Activated B cell treated with CpG ODN at 0.5 μM for 24 hours (primary cell): ENCODE measurements around the gene NEK3. TPM values are rescaled to one million over a fixed set of nuclear protein-coding genes. Genes with fewer than 3 reads are reported as not detected.
"Not testable (repeated sequence)": the region's sequence is repeated elsewhere in the genome, so short reads cannot be mapped to it uniquely, and the experiment has no call there.

Experiments
- ATAC-seq: fragments of 200-7000 bp; cut with Tn5 transposase; one replicate; pipeline ENCODE4 v1.10.0; 2021; ENCODE audit warnings: low read depth, mild to moderate bottlenecking, moderate library complexity
- CTCF ChIA-PET: fragments of 350-600 bp; sonication (Branson Sonifier 250); formaldehyde crosslinking; loops from one replicate; lab custom pipeline; 2021; ENCODE audit warnings: antibody characterized with exemption; lab: Charles Lee
- POLR2A ChIA-PET: fragments of 350-600 bp; sonication (Branson Sonifier 250); formaldehyde crosslinking; loops from one replicate; lab custom pipeline; 2021; ENCODE audit warnings: antibody characterized with exemption; lab: Charles Lee
- DNase-seq: peaks from one replicate; pipeline ENCODE4 v3.0.0; 2022
- H3K27ac Mint-ChIP-seq: one replicate; pipeline ENCODE4 v1.8.0; 2020; ENCODE audit warnings: mixed read lengths
- H3K27me3 Mint-ChIP-seq: one replicate; pipeline ENCODE4 v1.8.0; 2021; ENCODE audit warnings: mixed read lengths
- H3K36me3 Mint-ChIP-seq: one replicate; pipeline ENCODE4 v1.8.0; 2021; ENCODE audit warnings: low read depth, mixed read lengths
- H3K4me1 Mint-ChIP-seq: one replicate; pipeline ENCODE4 v1.8.0; 2021; ENCODE audit warnings: mixed read lengths
- H3K4me3 Mint-ChIP-seq: one replicate; pipeline ENCODE4 v1.8.0; 2020; ENCODE audit warnings: mild to moderate bottlenecking, mixed read lengths
- H3K9me3 Mint-ChIP-seq: one replicate; pipeline ENCODE4 v1.8.0; 2020; ENCODE audit warnings: mixed read lengths
- CTCF ChIP-seq: fragments of 200-600 bp; IDR thresholded peaks from one replicate; pipeline ENCODE4 v1.8.0; 2022; ENCODE audit warnings: antibody characterized with exemption, mild to moderate bottlenecking
- intact Hi-C: fragments of 100-400 bp; cut with micrococcal nuclease; formaldehyde crosslinking; loops from one replicate; pipeline ENCODE4 v1.15.1; 2024
- total RNA-seq: library from RNA; stranded (reverse); gene quantifications from 2 replicates; pipeline ENCODE4 v1.2.3, GENCODE V29; 2022

Gene NEK3
- total RNA-seq, 1 donor from 2014 or later: 12.0 TPM

GRCh38 chr13:52169839-52170238, 10.4 kb upstream of the NEK3 start:
- Mint-ChIP-seq H3K4me3 (no peak overlapping the region), H3K27me3 (no peaks in the 10 kb centered on the region), H3K4me1 (peaks cover 3% of the 10 kb centered on the region), H3K27ac (no peak overlapping the region), H3K9me3 (no peaks in the 10 kb centered on the region), H3K36me3 (peaks cover 68% of the 10 kb centered on the region)
- DNase-seq (no peak), ATAC-seq (no peak)
- ChIA-PET CTCF (no interaction called here), POLR2A (no interaction called here)
- intact Hi-C loops: no loop called here
- no peak for TF ChIP-seq CTCF

- ChIA-PET CTCF (no interaction called here), POLR2A (no interaction called here)
- ATAC-seq (no peak), DNase-seq (no peak)
- intact Hi-C loops: no loop called here
- no peak overlapping the region for H3K4me3 Mint-ChIP-seq
- no peaks in the 10 kb centered on the region for H3K9me3 Mint-ChIP-seq
- H3K4me1 Mint-ChIP-seq: no peaks in the 10 kb centered on the region
- no peak for TF ChIP-seq CTCF
- no peak overlapping the region for H3K27ac Mint-ChIP-seq
- H3K36me3 Mint-ChIP-seq: peaks cover 34% of the 10 kb centered on the region
- no peaks in the 10 kb centered on the region for H3K27me3 Mint-ChIP-seq
Observed at GRCh38 chr13:52165411-52165810, 6.0 kb upstream of the NEK3 start.

GRCh38 chr13:52164989-52165388, 5.6 kb upstream of the NEK3 start:
- CTCF ChIA-PET: no interaction called here
- H3K27ac Mint-ChIP-seq: no peak overlapping the region
- intact Hi-C loops: no loop called here
- no peak overlapping the region for H3K4me3 Mint-ChIP-seq
- no peaks in the 10 kb centered on the region for H3K27me3 Mint-ChIP-seq
- no peaks in the 10 kb centered on the region for H3K9me3 Mint-ChIP-seq
- H3K4me1 Mint-ChIP-seq: peaks cover 2% of the 10 kb centered on the region
- POLR2A ChIA-PET: no interaction called here
- DNase-seq: no peak
- no peak for TF ChIP-seq CTCF
- peaks cover 30% of the 10 kb centered on the region for H3K36me3 Mint-ChIP-seq
- no peak for ATAC-seq

- H3K9me3 Mint-ChIP-seq, CTCF ChIA-PET, H3K4me1 Mint-ChIP-seq, intact Hi-C loops, DNase-seq, H3K4me3 Mint-ChIP-seq, ATAC-seq, H3K27me3 Mint-ChIP-seq, H3K27ac Mint-ChIP-seq: not testable (repeated sequence)
- POLR2A ChIA-PET: interaction anchor here (0.6 kb wide), 1 partner anchor 710 kb away, joined by 3 read pairs; no protein-coding TSS in a partner anchor
- peaks cover 25% of the 10 kb centered on the region for H3K36me3 Mint-ChIP-seq
Observed at GRCh38 chr13:52163878-52164277, 4.5 kb upstream of the NEK3 start.

- no peaks in the 10 kb centered on the region for H3K9me3 Mint-ChIP-seq
- ChIA-PET CTCF (no interaction called here), POLR2A (interaction anchor here (0.5 kb wide), 1 partner anchor 47 kb away, joined by 4 read pairs; no protein-coding TSS in a partner anchor)
- no peak for TF ChIP-seq CTCF
- no peak for DNase-seq
- intact Hi-C loops: no loop called here
- H3K4me1 Mint-ChIP-seq: peaks cover 17% of the 10 kb centered on the region
- no peak for ATAC-seq
- H3K36me3 Mint-ChIP-seq: peaks cover 16% of the 10 kb centered on the region
- no peaks in the 10 kb centered on the region for H3K27me3 Mint-ChIP-seq
- no peak overlapping the region for H3K4me3 Mint-ChIP-seq
- H3K27ac Mint-ChIP-seq: no peak overlapping the region
Observed at GRCh38 chr13:52162279-52163101, 3.1 kb upstream of the NEK3 start.
